HEK293T (cell line): ENCODE data around the gene ITIH2.

Source experiments
- ARNT ChIP-seq: fragments of 450-650 bp; IDR thresholded peaks from 2 replicates; pipeline ENCODE4 v1.6.1; 2017; ENCODE audit warnings: mild to moderate bottlenecking
- BHLHE40 ChIP-seq: fragments of 450-650 bp; IDR thresholded peaks from 2 replicates; pipeline ENCODE4 v1.6.1; 2016; ENCODE audit warnings: mild to moderate bottlenecking, moderate library complexity, borderline replicate concordance
- CTBP1 ChIP-seq: fragments of 450-650 bp; IDR thresholded peaks from 2 replicates; pipeline ENCODE4 v1.6.1; 2016; ENCODE audit warnings: borderline replicate concordance
- FOXA1 ChIP-seq: fragments of 450-650 bp; IDR thresholded peaks from 2 replicates; pipeline ENCODE4 v1.6.1; 2016; ENCODE audit warnings: mild to moderate bottlenecking
- FOXM1 ChIP-seq: fragments of 450-650 bp; IDR thresholded peaks from 2 replicates; pipeline ENCODE4 v1.6.1; 2017; ENCODE audit warnings: mild to moderate bottlenecking, borderline replicate concordance
- HDGF ChIP-seq: fragments of 450-650 bp; IDR thresholded peaks from 2 replicates; pipeline ENCODE4 v1.6.1; 2017; ENCODE audit warnings: antibody characterized with exemption, borderline replicate concordance
- L3MBTL2 ChIP-seq: fragments of 450-650 bp; conservative IDR thresholded peaks from 2 replicates; pipeline ENCODE4 v1.6.1; 2016; ENCODE audit warnings: mild to moderate bottlenecking
- LEF1 ChIP-seq: fragments of 450-650 bp; IDR thresholded peaks from 2 replicates; pipeline ENCODE4 v1.6.1; 2017; ENCODE audit warnings: mild to moderate bottlenecking, borderline replicate concordance
- NFRKB ChIP-seq: fragments of 450-650 bp; IDR thresholded peaks from 2 replicates; pipeline ENCODE4 v1.6.1; 2016; ENCODE audit warnings: mild to moderate bottlenecking, moderate library complexity
- SP1 ChIP-seq: fragments of 450-650 bp; IDR thresholded peaks from 2 replicates; pipeline ENCODE4 v1.6.1; 2017
- SUZ12 ChIP-seq: fragments of 450-650 bp; IDR thresholded peaks from 2 replicates; pipeline ENCODE4 v1.6.1; 2016; ENCODE audit warnings: mild to moderate bottlenecking
- TF ChIP-seq, protein P1 (sequence below): fragments of 450-650 bp; IDR thresholded peaks from 2 replicates; pipeline ENCODE4 v1.6.1; 2016

GRCh38 chr10:7767209-7767608 lies 64.1 kb downstream of the ITIH2 start:
- no peak for TF ChIP-seq BHLHE40
- TF ChIP-seq FOXA1, result no peak
- no peak for TF ChIP-seq ARNT
- TF ChIP-seq SP1, result no peak
- TF ChIP-seq L3MBTL2, result no peak
- TF ChIP-seq LEF1, result no peak
- TF ChIP-seq, protein P1, sequence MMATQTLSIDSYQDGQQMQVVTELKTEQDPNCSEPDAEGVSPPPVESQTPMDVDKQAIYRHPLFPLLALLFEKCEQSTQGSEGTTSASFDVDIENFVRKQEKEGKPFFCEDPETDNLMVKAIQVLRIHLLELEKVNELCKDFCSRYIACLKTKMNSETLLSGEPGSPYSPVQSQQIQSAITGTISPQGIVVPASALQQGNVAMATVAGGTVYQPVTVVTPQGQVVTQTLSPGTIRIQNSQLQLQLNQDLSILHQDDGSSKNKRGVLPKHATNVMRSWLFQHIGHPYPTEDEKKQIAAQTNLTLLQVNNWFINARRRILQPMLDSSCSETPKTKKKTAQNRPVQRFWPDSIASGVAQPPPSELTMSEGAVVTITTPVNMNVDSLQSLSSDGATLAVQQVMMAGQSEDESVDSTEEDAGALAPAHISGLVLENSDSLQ, result no peak
- TF ChIP-seq CTBP1, result no peak
- TF ChIP-seq HDGF, result no peak
- TF ChIP-seq NFRKB, result no peak
- no peak for TF ChIP-seq FOXM1
- TF ChIP-seq SUZ12, result no peak
